Ovary (tissue), 9 donors: Measurements from ENCODE around the gene TACR1. TPM values are rescaled to one million over a fixed set of nuclear protein-coding genes. Genes with fewer than 3 reads are reported as not detected.

Source experiments
- DNase-seq, 5 donors: peaks; one replicate each; pipeline ENCODE4 v3.0.0-alpha.2; 2019 to 2020
- H3K27ac ChIP-seq, 2 donors: fragments of 200-600 bp; one replicate each; pipeline versions ENCODE4 v1.5.1 to v1.8.0; 2019 to 2022
- H3K27me3 ChIP-seq: fragments of 200-600 bp; one replicate; pipeline ENCODE4 v1.8.0; 2022
- H3K36me3 ChIP-seq: fragments of 200-600 bp; sonication (generic); one replicate; pipeline ENCODE4 v1.5.1; 2019
- H3K4me1 ChIP-seq: one replicate; pipeline ENCODE4 v1.8.1; 2013; ENCODE audit warnings: mild to moderate bottlenecking, moderate library complexity; ENCODE audit not compliant: insufficient read depth
- H3K4me3 ChIP-seq: fragments of 200-600 bp; sonication (generic); one replicate; pipeline ENCODE4 v1.5.1; 2017
- H3K9me3 ChIP-seq, 2 donors: fragments of 200-600 bp in 1 of 2; sonication (generic) in 1 of 2; one replicate each; pipeline versions ENCODE4 v1.5.1 to v1.8.1; 2013 to 2019; ENCODE audit warnings: mild to moderate bottlenecking in 1 of 2, moderate library complexity in 1 of 2
- EP300 ChIP-seq: sonication (generic); formaldehyde crosslinking; IDR thresholded peaks from one replicate; pipeline ENCODE4 v1.6.1; 2017; ENCODE audit warnings: antibody characterized with exemption
- POLR2A ChIP-seq: fragments of 450-650 bp; IDR thresholded peaks from one replicate; pipeline ENCODE4 v1.6.1; 2017; ENCODE audit warnings: antibody characterized with exemption, mild to moderate bottlenecking, moderate library complexity
- WGBS, 3 donors: extraction: QIAGEN DNeasy Blood & Tissue Kit in 1 of 3; methylation state at CpG; one replicate each; pipeline versions ENCODE4 v1.1.5 to v1.1.7; 2013 to 2017; 5-methylcytosine and 5-hydroxymethylcytosine counted together
- intact Hi-C, 4 donors: fragments of 100-400 bp; cut with DNase I; formaldehyde crosslinking; loops; one replicate each; pipeline versions ENCODE4 v1.11.0 to v1.15.1; 2022 to 2023
- polyA plus RNA-seq, 2 donors: library from polyadenylated mRNA; stranded (reverse); fragments of 200-250 nt in 1 of 2; fragments of 350-450 nt in 1 of 2; fragmentation: Illumina TruSeq in 1 of 2; extraction: RNeasy Lipid Tissue Mini Kit (QIAGEN cat#74804) in 1 of 2; gene quantifications; one replicate each; pipeline ENCODE4 v1.2.3, GENCODE V29; 2013 to 2014
- total RNA-seq, 7 donors: library from RNA; depleted of rRNA in 2 of 7; stranded (reverse); fragments of >200 nt in 2 of 7; fragmentation: NEBNext Ultra II Directional in 3 of 7; extraction: Animal tissue kit (Norgen Biotek cat#: 25700) in 3 of 7; gene quantifications; one replicate each; pipeline versions ENCODE4 v1.1.0 to v1.2.4, GENCODE V29; 2016 to 2023
- TF ChIP-seq, protein P1 (sequence below), 3 donors: fragments of 450-650 bp in 2 of 3; fragments of 200-600 bp in 1 of 3; IDR thresholded peaks; one replicate each; pipeline versions ENCODE4 v1.5.1 to v1.8.0; 2016 to 2022; ENCODE audit warnings: antibody characterized with exemption in 3 of 3, mild to moderate bottlenecking in 1 of 3
- donor health status: DM: no; HTN: no; CAD: no; lungs with moderate emphysema.
- donor health status: DM: no; HTN: no; CAD: no.
- donor health status: Bipolar disorder and iron deficiency.
- donor health status: DM: yes; HTN: yes; CAD: no.
- donor health status: DM: no; HTN: no; CAD: no.
- donor health status: DM: yes; HTN: yes; CAD: no.

The TACR1 gene
- total and polyA plus RNA-seq, 9 donors = 0.43 to 4.4 (median 1.3) TPM

DNA sequence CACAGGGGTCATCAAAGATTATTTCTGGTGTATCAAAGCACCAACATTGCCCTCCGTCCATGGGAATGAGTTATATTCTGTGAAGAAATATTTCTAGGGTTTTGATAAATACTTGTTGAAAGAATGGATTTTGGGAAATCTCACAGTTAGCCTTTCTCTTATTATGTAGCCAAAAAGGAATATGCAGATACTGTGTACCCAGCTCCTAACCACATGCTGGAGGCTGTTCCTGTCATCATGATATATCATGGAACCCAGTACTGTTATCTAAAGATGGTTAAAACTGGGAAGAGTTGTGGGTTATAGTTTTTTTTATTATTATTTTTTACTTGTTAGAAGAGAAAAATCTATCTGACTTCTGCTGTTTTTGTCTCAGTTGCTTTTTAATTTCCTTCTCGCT, 158.1 kb downstream of the TACR1 start:
- no peak for DNase-seq
- H3K4me1 ChIP-seq = peaks cover 4% of the 10 kb centered on the region
- no peaks in the 10 kb centered on the region for H3K36me3 ChIP-seq
- H3K4me3 ChIP-seq = no peak overlapping the region
- intact Hi-C loops = no loop called here
- H3K27ac ChIP-seq = no peak overlapping the region
- 26 to 46% (median 44%) methylated on average over 2 of the region's 2 CpGs for WGBS, 3 donors
- no peaks in the 10 kb centered on the region for H3K27me3 ChIP-seq
- no peaks in the 10 kb centered on the region for H3K9me3 ChIP-seq
- TF ChIP-seq EP300 (no peak), POLR2A (no peak)
- TF ChIP-seq, protein P1, sequence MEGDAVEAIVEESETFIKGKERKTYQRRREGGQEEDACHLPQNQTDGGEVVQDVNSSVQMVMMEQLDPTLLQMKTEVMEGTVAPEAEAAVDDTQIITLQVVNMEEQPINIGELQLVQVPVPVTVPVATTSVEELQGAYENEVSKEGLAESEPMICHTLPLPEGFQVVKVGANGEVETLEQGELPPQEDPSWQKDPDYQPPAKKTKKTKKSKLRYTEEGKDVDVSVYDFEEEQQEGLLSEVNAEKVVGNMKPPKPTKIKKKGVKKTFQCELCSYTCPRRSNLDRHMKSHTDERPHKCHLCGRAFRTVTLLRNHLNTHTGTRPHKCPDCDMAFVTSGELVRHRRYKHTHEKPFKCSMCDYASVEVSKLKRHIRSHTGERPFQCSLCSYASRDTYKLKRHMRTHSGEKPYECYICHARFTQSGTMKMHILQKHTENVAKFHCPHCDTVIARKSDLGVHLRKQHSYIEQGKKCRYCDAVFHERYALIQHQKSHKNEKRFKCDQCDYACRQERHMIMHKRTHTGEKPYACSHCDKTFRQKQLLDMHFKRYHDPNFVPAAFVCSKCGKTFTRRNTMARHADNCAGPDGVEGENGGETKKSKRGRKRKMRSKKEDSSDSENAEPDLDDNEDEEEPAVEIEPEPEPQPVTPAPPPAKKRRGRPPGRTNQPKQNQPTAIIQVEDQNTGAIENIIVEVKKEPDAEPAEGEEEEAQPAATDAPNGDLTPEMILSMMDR (IDR thresholded peaks at IDR 0.05) = no peak

DNA sequence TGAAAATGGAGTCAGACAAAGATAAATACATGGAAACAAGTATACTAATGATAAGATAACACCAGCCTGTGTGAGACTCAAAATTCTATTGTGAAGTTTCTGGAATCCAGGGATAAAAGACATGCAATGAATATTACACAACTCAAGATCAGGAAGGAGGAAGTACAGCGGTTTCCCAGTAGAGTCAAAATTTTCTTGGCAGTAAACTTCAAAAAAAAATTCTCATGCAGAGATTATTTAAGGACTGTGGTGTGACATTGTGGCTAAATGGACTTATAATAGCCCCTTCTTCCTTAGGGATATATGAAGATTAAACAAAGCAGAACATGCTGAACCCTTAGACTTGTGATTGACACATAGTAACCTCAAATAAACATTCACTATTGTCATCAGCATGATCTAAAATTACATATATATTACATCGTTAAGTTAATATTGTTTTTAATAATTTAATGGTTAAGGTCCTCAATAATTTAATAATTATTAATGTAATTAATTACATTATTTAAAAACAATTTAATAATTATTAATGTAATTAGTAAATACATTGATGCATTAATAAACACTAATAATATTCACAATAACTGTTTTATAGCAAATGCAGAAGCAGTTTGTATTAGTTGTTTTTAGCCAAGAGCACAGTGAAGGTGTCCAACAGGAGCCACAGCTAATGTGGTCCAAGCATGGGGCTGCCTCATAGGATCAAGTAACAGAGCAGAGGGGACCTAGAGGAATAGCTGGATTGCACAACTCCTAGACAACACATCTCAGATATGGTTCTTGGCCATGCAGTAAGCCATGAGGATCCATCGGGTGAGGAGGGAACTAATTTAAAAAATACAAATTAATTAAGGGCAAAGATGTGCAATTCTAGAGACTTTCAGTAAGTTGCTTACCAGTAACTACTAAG, 163.6 kb downstream of the TACR1 start:
- Histone ChIP-seq H3K4me3 (no peak overlapping the region), H3K9me3 (no peaks in the 10 kb centered on the region), H3K4me1 (no peaks in the 10 kb centered on the region), H3K27ac (no peak overlapping the region), H3K27me3 (no peaks in the 10 kb centered on the region), H3K36me3 (no peaks in the 10 kb centered on the region)
- no peak for DNase-seq
- intact Hi-C loops = no loop called here
- TF ChIP-seq POLR2A = no peak
- TF ChIP-seq EP300 = no peak
- TF ChIP-seq, protein P1 (IDR thresholded peaks at IDR 0.05) = no peak
- 73 to 82% (median 75%) methylated on average over 3 of the region's 3 CpGs for WGBS, 3 donors

DNA sequence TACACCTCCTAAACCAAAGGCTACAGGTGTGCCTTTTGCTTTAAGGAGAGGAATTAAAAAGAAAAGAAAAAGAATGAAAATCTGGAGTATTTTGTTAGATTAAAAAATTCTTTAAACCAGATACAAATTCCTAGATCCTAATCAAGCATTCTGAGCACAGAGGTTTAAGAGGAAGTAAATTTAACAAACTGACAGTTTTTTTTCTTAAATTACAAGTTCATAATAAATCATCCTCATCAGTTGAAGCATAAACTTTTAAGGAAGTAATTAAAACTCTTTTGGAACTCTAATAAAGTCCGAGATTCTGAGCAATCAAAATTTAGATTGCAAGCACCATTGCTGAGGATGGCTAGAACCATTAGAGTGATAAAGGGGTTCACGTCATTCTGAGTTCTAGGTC, 165.8 kb downstream of the TACR1 start:
- intact Hi-C loops = no loop called here
- H3K4me3 ChIP-seq = no peak overlapping the region
- H3K4me1 ChIP-seq = no peaks in the 10 kb centered on the region
- H3K36me3 ChIP-seq = no peaks in the 10 kb centered on the region
- H3K27ac ChIP-seq = no peak overlapping the region
- WGBS, 3 donors = 69 to 73% (median 72%) methylated on average over 2 of the region's 2 CpGs
- no peaks in the 10 kb centered on the region for H3K9me3 ChIP-seq
- DNase-seq = no peak
- H3K27me3 ChIP-seq = no peaks in the 10 kb centered on the region
- TF ChIP-seq, protein P1 (IDR thresholded peaks at IDR 0.05) = no peak
- TF ChIP-seq POLR2A = no peak
- no peak for TF ChIP-seq EP300

DNA sequence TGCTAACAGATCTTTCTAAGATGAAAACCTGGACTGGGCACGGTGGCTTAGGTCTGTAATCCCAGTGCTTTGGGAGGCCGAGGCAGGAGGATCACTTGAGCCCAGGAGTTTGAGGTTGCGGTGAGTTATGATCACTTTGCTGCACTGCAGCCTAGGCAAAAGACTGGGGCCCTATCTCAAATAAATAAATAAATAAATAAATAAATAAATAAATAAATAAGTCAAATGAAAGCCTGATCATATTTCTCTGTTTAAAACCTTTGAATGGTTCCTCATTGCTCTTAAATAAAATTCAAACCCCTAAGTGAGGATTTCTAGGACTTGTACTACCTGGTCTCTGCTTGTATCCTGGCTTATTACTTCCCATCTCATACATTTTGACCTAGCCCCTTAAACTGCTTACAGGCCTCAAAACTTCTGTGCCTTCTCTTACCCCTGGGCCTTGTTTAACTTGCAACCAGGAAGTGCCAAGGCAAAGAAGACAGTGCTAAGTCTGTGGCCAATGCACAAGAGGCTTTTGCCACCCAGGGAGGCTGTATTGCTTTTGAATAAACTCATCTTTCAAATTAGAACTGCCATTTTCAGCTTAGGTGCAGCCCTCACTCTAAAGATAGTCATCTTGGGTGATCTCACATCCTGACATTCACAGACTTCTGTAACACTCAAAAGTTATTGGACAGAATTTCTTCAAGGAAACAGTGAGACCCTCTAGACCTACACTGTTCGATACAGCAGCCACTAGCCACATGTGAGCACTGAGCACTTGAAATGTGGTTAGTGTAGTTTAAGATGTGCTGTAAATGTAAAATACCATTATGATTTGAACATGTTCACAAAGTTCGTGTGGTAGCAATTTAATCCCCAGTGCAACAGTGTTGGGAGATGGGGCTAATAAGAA, 167.2 kb downstream of the TACR1 start:
- DNase-seq = no peak
- WGBS, 3 donors = 92 to 95% (median 94%) methylated on average over 5 of the region's 5 CpGs
- Histone ChIP-seq H3K9me3 (no peaks in the 10 kb centered on the region), H3K36me3 (no peaks in the 10 kb centered on the region), H3K4me1 (no peaks in the 10 kb centered on the region), H3K27me3 (no peaks in the 10 kb centered on the region), H3K4me3 (no peak overlapping the region), H3K27ac (no peak overlapping the region)
- intact Hi-C loops = no loop called here
- TF ChIP-seq, protein P1 (IDR thresholded peaks at IDR 0.05) = no peak
- TF ChIP-seq POLR2A (no peak), EP300 (no peak)
